OCI-LY7 (cell line): Measurements from ENCODE around the gene AFF3. TPM values are rescaled to one million over a fixed set of nuclear protein-coding genes. Genes with fewer than 3 reads are reported as not detected.

Source experiments
- BruUV-seq: library from RNA; stranded (reverse); fragments of 400-500 nt; replicated peaks from 2 replicates; lab custom pipeline; 2021; lab: Mats Ljungman, UMichigan
- CTCF ChIA-PET: fragments of 300-600 bp; sonication (Branson Sonifier 250); formaldehyde crosslinking; loops from one replicate; lab custom pipeline; 2022; ENCODE audit warnings: antibody characterized with exemption; ENCODE audit not compliant: unreplicated experiment; lab: Charles Lee
- POLR2A ChIA-PET: fragments of 300-600 bp; sonication (Branson Sonifier 250); formaldehyde crosslinking; loops from one replicate; lab custom pipeline; 2022; ENCODE audit warnings: antibody characterized with exemption; lab: Charles Lee
- DNase-seq: peaks from one replicate; pipeline ENCODE4 v3.0.0-alpha.2; 2015; ENCODE audit warnings: low spot score
- H2AFZ ChIP-seq: fragments of 200-600 bp; sonication (generic), shearing (Covaris generic); 2 replicates; pipeline ENCODE4 v1.6.1; 2014; ENCODE audit warnings: mild to moderate bottlenecking, antibody characterized with exemption, low read length, moderate library complexity
- H3K27ac ChIP-seq: fragments of 200-600 bp; sonication (generic); 2 replicates; pipeline ENCODE4 v1.5.1; 2014; ENCODE audit warnings: mixed run types, low read depth, mild to moderate bottlenecking, moderate library complexity, low read length, inconsistent platforms; ENCODE audit not compliant: poor library complexity, severe bottlenecking
- H3K36me3 ChIP-seq: fragments of 200-600 bp; sonication (generic); 2 replicates; pipeline ENCODE4 v1.6.1; 2014; ENCODE audit warnings: mild to moderate bottlenecking, antibody characterized with exemption, low read length, moderate library complexity, mixed read lengths; ENCODE audit not compliant: insufficient read depth
- H3K4me1 ChIP-seq: fragments of 200-600 bp; sonication (generic); 2 replicates; pipeline ENCODE4 v1.5.1; 2014; ENCODE audit warnings: mild to moderate bottlenecking, low read length; ENCODE audit not compliant: insufficient read depth, poor library complexity, severe bottlenecking
- H3K4me2 ChIP-seq: fragments of 200-600 bp; sonication (generic); 2 replicates; pipeline ENCODE4 v1.6.1; 2014; ENCODE audit warnings: mild to moderate bottlenecking, low read length
- H3K4me3 ChIP-seq: fragments of 200-600 bp; sonication (generic); 2 replicates; pipeline ENCODE4 v1.5.1; 2014; ENCODE audit warnings: mild to moderate bottlenecking, low read depth, low read length; ENCODE audit not compliant: poor library complexity, severe bottlenecking
- H3K79me2 ChIP-seq: fragments of 200-600 bp; sonication (generic); 2 replicates; pipeline ENCODE4 v1.6.1; 2016; ENCODE audit warnings: low read depth, mild to moderate bottlenecking, low read length, moderate library complexity, mixed read lengths; ENCODE audit not compliant: insufficient read depth
- H3K9me2 ChIP-seq: fragments of 200-600 bp; sonication (generic); 2 replicates; pipeline ENCODE4 v1.6.1; 2016; ENCODE audit warnings: mild to moderate bottlenecking, low read length, mixed read lengths; ENCODE audit not compliant: insufficient read depth
- H3K9me3 ChIP-seq: fragments of 200-600 bp; sonication (generic); 2 replicates; pipeline ENCODE4 v1.6.1; 2014; ENCODE audit warnings: mild to moderate bottlenecking, mixed run types, low read length, mixed read lengths
- H4K20me1 ChIP-seq: fragments of 200-600 bp; sonication (generic); 2 replicates; pipeline ENCODE4 v1.6.1; 2014; ENCODE audit warnings: mild to moderate bottlenecking, antibody characterized with exemption, low read length, moderate library complexity, mixed read lengths; ENCODE audit not compliant: insufficient read depth
- EZH2phosphoT487 ChIP-seq: fragments of 200-600 bp; sonication (generic); IDR thresholded peaks from 2 replicates; pipeline ENCODE4 v1.6.1; 2018; ENCODE audit warnings: low read depth, borderline replicate concordance, mild to moderate bottlenecking, mixed run types, antibody characterized with exemption, low read length, moderate library complexity, mixed read lengths
- intact Hi-C: fragments of 100-400 bp; cut with micrococcal nuclease; formaldehyde crosslinking; loops from one replicate; pipeline ENCODE4 v1.10.0; 2022; ENCODE audit not compliant: unreplicated experiment
- total RNA-seq, 2 experiments: library from RNA; depleted of rRNA in 1 of 2; stranded (reverse); fragments of >200 nt in 1 of 2; shearing (Covaris generic) in 1 of 2; gene quantifications; 2 replicates each; pipeline ENCODE4 v1.2.3, GENCODE V29; 2014 to 2022
- TF ChIP-seq, protein P1 (sequence below): fragments of 200-600 bp; sonication (generic); conservative IDR thresholded peaks from 2 replicates; pipeline ENCODE4 v1.5.1; 2014; ENCODE audit warnings: mild to moderate bottlenecking, antibody characterized with exemption, low read length, moderate library complexity, mixed read lengths

Gene AFF3
- total RNA-seq, 2 experiments from 2014 or later, result 131 to 133 TPM

DNA sequence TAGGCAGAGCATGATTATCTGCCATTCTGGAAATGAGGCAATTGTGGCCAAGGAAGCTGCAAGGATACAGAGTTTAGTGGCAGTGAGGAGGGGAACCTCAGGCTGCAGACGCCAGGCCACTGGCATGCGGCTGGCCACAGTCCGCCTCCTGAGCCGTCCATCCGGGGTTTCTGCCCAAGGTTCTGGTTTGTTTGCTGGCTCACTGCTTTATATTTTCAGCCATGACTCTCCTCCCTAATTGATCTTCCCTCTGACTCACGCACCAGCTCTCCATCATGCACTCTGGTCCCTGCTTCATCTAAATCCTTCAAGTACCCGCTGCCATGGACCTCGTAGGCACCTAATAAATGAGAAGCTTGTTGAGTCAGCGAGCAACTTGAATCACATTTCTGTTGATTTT is 544.8 kb downstream of the AFF3 start:
- Histone ChIP-seq H3K4me2 (no peak overlapping the region), H3K9me3 (no peaks in the 10 kb centered on the region), H4K20me1 (no peaks in the 10 kb centered on the region), H3K36me3 (peaks cover 29% of the 10 kb centered on the region), H3K4me3 (no peak overlapping the region), H2AFZ (no peak overlapping the region), H3K27ac (no peak overlapping the region), H3K9me2 (no peaks in the 10 kb centered on the region), H3K79me2 (no peaks in the 10 kb centered on the region), H3K4me1 (no peaks in the 10 kb centered on the region)
- TF ChIP-seq EZH2phosphoT487, result no peak
- TF ChIP-seq, protein P1, sequence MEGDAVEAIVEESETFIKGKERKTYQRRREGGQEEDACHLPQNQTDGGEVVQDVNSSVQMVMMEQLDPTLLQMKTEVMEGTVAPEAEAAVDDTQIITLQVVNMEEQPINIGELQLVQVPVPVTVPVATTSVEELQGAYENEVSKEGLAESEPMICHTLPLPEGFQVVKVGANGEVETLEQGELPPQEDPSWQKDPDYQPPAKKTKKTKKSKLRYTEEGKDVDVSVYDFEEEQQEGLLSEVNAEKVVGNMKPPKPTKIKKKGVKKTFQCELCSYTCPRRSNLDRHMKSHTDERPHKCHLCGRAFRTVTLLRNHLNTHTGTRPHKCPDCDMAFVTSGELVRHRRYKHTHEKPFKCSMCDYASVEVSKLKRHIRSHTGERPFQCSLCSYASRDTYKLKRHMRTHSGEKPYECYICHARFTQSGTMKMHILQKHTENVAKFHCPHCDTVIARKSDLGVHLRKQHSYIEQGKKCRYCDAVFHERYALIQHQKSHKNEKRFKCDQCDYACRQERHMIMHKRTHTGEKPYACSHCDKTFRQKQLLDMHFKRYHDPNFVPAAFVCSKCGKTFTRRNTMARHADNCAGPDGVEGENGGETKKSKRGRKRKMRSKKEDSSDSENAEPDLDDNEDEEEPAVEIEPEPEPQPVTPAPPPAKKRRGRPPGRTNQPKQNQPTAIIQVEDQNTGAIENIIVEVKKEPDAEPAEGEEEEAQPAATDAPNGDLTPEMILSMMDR, result no peak
- BruUV-seq, result no TSS peak
- intact Hi-C loops, result no loop called here
- CTCF ChIA-PET, result no interaction called here
- no peak for DNase-seq
- POLR2A ChIA-PET, result no interaction called here

DNA sequence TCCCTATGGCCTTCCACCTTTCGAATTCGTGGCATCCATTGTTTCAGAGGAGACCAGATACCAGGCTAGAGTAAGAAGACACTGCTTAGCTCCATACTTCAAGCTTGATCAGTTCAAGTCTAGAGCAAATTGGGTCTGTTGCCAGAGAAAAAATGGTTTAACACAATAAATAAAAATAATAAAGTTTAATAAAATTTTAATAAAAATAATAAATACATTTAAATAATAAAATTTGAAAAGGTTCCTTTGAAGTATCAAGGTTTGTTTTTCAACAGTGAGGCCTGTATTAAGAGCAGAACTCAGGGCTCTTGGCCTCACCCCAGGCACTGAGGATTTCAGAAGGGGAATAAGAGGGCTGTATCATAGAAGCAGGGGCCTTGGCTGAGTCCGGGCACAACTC is 547.0 kb downstream of the AFF3 start:
- TF ChIP-seq EZH2phosphoT487, result no peak
- TF ChIP-seq, protein P1, result no peak
- Histone ChIP-seq H3K4me3 (no peak overlapping the region), H3K4me2 (no peak overlapping the region), H3K36me3 (peaks cover 40% of the 10 kb centered on the region), H3K4me1 (no peaks in the 10 kb centered on the region), H3K9me3 (no peaks in the 10 kb centered on the region), H3K27ac (no peak overlapping the region), H4K20me1 (no peaks in the 10 kb centered on the region), H2AFZ (no peak overlapping the region), H3K9me2 (no peaks in the 10 kb centered on the region), H3K79me2 (no peaks in the 10 kb centered on the region)
- DNase-seq, result no peak
- CTCF ChIA-PET, result no interaction called here
- no TSS peak for BruUV-seq
- intact Hi-C loops, result no loop called here
- POLR2A ChIA-PET, result no interaction called here

DNA sequence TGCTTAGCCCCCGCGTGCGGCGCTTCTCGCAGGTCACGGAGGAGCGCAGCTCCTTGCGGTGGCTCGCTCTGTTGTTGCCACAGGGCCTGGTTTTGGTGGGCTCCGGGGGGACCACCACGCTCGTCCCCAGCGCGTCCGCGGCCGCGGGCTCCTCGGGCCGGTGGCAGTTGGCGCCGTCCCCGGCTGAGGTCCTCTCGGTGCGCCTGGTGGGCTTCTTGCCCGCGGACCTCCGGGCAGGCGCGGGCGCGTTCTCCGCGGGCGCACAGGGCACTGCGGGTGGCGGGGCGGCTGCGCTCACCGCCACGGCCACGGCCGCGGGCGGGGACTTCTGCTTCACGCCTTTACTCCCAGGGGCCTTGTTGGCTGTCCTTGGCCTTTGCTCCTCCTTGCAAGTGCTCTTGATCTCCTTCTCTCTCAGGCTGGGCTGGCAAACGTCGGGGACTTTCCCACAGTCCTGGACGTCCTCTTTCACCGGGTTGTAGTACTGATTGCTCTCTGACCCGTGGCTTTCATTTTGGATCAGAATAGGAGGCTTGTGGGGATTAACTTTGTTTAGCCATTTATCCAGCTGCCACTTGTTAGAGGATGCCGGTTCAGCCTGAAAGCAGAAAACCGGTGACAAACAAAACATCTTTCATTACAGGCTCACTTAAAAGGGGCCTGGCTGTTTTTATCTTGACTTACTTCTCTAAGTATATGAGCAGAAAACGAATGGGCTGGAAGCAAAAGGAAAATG is 548.5 kb downstream of the AFF3 start:
- Histone ChIP-seq H4K20me1 (no peaks in the 10 kb centered on the region), H2AFZ (no peak overlapping the region), H3K27ac (no peak overlapping the region), H3K9me3 (no peaks in the 10 kb centered on the region), H3K4me1 (no peaks in the 10 kb centered on the region), H3K4me2 (no peak overlapping the region), H3K79me2 (no peaks in the 10 kb centered on the region), H3K4me3 (no peak overlapping the region), H3K9me2 (no peaks in the 10 kb centered on the region), H3K36me3 (peaks cover 42% of the 10 kb centered on the region)
- TF ChIP-seq EZH2phosphoT487, result no peak
- TF ChIP-seq, protein P1, result no peak
- ChIA-PET CTCF (no interaction called here), POLR2A (no interaction called here)
- no peak for DNase-seq
- intact Hi-C loops, result no loop called here
- BruUV-seq, result TSS peak; percentile 64
